H7 (cell line): ENCODE results near the gene CEND1. TPM values are rescaled to one million over a fixed set of nuclear protein-coding genes. Genes with fewer than 3 reads are reported as not detected.

Source experiments
- DNase-seq: peaks from one replicate; pipeline ENCODE4 v3.0.0; 2012
- H3K27me3 ChIP-seq: 2 replicates; pipeline ENCODE4 v1.6.0; 2011; ENCODE audit warnings: mild to moderate bottlenecking, low read length; ENCODE audit not compliant: control insufficient read depth, insufficient read depth
- H3K36me3 ChIP-seq: replicated peaks from 2 replicates; pipeline ENCODE4 v1.5.1; 2011; ENCODE audit warnings: low read length; ENCODE audit not compliant: control insufficient read depth, insufficient read depth
- H3K4me3 ChIP-seq: 2 replicates; pipeline ENCODE4 v1.5.1; 2011; ENCODE audit warnings: low read depth, mild to moderate bottlenecking, control low read depth, low read length, moderate library complexity; ENCODE audit not compliant: insufficient read depth
- total RNA-seq: library from RNA; depleted of rRNA; stranded (reverse); fragments of >200 nt; shearing (Covaris generic); gene quantifications from 2 replicates; pipeline ENCODE4 v1.2.3, GENCODE V29; 2014

The CEND1 gene
- total RNA-seq, 1 experiment from 2014 or later: 0.14 TPM

DNA sequence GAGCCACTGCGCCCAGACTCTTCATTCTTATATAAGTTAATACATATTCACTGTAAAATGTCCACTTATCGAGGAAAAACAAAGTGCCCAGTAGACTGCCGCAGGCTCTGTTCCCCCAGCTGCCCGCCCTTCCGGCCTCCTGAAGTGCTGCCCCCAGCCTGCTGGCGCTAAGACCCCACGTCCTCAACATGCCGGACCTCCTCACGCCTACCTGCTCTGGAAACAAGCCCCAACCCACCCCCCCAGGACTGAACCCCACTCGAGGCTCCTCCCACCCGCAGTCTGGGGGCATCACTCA lies 13.7 kb downstream of the CEND1 start:
- Histone ChIP-seq H3K36me3 (peaks cover 3% of the 10 kb centered on the region), H3K4me3 (peak overlapping the region; percentile 88), H3K27me3 (no peaks in the 10 kb centered on the region)
- no peak for DNase-seq

DNA sequence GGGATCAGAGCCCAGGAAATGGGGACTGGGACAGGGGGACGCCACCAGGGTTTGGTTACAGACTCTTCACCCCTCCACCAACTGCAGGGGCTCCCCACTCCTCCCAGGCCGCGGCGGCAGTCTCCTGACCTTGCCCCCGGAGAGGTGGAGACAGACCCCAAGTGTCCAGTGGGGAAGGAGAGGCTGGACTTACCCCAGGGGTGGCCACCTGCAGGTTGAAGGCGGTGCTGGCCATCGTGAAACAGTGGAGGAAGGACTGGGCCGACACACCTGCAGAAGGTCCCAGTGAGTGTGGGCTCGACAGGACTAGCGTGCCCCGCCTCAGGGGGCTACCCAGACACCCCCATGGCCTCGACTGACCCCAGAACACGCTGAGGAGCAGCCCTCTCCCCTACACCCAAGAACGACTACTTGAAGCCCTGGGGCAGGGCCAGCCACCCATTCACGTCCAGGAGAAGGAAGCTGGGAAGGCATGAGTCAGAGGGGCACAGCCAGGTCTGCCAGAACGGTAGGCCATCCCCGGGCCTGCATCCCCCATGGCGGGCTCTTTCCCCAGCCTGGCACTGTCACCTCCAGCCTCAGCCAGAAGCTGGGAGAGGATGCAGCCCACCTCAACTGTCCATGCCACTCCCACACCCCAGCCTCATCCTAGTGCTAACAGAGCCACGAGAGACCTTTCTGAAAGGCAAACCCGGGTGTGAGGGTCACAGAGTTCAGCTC lies 14.9 kb downstream of the CEND1 start:
- Histone ChIP-seq H3K27me3 (no peaks in the 10 kb centered on the region), H3K36me3 (peaks cover 7% of the 10 kb centered on the region), H3K4me3 (no peak overlapping the region)
- DNase-seq: no peak

DNA sequence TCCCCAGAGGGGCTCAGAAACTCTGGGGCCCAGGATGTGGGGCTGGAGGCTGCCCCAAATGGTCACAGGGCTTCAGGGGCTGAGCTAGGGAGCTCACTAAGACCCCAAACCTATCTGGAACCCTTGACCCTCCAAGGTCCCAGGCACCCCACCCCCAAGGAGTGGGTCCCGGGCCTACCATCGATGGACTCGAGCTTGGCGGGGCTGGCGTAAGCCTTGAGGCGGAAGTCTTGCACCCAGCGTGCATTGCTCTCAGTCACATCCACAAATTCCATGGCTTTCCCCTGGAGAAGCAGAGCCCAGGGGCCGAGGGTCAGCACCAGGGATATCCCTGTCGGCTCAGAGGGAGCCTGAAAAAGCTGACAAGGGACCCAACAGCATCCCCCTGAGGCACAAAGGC lies 16.1 kb downstream of the CEND1 start:
- Histone ChIP-seq H3K4me3 (no peak overlapping the region), H3K36me3 (peaks cover 9% of the 10 kb centered on the region), H3K27me3 (no peaks in the 10 kb centered on the region)
- no peak for DNase-seq

DNA sequence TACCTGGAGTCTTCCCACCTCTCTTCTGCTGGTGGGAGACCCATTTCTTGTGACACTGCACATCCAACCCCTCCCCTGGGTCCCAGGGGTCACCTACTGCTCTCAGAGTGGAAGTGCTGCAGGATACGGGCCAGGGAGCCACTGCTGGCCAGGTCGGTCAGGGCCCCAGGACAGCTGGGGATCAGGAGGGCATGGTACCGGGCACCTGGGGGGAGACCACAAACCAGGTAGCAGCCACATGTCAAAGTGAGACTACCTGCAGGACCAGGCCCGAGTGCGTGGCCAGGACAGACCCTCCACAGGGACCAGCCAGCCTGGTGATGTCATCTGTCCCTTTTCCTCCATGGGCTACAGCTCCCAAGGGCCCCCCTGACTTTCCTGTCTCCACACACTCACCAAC lies 16.5 kb downstream of the CEND1 start:
- Histone ChIP-seq H3K4me3 (no peak overlapping the region), H3K27me3 (no peaks in the 10 kb centered on the region), H3K36me3 (peaks cover 9% of the 10 kb centered on the region)
- no peak for DNase-seq

DNA sequence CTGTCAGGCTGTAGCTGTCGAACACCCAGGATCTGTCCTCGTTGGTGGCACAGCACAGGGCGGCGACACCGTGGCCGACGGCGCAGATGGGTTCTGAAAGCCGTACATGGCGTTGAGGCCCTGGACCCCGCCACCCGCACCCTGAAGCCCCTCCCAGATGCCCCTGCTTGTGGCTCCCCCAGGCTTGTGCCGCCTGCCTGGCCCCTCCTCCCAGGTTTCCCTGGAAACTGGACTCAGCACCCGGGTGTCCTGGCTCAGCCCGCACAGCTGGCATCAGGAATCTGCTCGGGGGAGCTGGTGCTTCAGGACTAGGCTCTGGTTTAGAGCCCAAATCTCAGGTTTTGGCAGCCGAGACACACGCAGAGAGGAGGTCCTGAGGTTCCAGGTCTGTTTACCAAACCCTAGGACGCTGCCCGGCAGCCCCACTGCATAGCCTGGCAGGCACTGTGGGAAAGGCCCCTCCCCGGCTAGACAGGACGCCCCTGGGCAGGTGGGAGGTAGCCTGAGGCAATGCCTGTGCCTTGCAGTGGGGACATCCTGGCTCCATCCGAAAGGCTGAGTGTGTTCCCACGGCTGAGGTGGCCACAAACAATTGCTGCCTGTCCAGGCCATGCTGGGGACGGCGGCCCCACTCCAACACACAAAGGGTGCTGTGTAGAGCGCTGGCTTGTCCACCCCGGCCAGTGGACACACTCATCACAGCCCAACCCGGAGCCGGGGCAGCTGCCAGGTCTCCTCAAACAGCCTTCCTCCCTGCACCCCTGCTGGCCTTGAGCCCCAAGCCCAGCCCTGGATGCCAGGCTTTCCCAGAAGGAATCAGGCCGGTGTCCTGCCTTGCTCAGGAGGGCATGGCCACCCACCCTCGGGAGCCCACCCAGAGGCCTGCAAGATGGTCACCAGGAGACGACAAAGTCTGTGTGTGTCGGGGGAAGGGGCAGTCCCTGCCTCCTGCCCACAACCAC lies 17.2 kb downstream of the CEND1 start:
- H3K27me3 ChIP-seq: no peaks in the 10 kb centered on the region
- no peak overlapping the region for H3K4me3 ChIP-seq
- H3K36me3 ChIP-seq: peaks cover 9% of the 10 kb centered on the region
- no peak for DNase-seq

DNA sequence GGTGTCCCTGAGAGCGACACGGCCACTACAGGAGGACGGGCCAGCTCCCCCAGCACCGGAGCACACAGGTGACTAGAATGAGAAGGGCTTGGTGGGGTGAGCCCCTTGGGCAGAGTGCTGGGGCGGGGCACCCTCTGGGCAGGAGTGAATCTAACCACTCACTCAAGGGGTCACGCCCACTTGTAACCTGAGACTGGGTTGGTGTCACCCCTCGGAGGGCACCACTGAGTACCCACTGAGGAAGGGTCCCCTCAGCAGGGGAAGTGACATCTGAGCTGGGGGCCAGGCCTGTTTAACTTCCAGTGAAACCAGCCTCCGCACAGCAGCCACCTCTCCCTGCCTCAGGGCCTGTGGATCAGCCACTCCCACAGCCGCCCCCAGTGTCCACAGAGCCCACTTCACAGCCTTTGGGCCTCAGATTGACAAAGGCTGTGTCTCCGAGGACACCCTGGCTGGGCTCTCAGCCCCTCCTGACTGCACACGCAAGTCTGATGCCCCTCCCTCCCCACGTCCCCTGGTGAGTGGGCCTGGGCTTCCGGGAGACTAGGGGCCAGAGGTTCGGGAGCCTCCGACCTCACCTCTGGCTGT lies 18.2 kb downstream of the CEND1 start:
- no peak for DNase-seq
- H3K36me3 ChIP-seq: peaks cover 9% of the 10 kb centered on the region
- H3K4me3 ChIP-seq: no peak overlapping the region
- no peaks in the 10 kb centered on the region for H3K27me3 ChIP-seq

DNA sequence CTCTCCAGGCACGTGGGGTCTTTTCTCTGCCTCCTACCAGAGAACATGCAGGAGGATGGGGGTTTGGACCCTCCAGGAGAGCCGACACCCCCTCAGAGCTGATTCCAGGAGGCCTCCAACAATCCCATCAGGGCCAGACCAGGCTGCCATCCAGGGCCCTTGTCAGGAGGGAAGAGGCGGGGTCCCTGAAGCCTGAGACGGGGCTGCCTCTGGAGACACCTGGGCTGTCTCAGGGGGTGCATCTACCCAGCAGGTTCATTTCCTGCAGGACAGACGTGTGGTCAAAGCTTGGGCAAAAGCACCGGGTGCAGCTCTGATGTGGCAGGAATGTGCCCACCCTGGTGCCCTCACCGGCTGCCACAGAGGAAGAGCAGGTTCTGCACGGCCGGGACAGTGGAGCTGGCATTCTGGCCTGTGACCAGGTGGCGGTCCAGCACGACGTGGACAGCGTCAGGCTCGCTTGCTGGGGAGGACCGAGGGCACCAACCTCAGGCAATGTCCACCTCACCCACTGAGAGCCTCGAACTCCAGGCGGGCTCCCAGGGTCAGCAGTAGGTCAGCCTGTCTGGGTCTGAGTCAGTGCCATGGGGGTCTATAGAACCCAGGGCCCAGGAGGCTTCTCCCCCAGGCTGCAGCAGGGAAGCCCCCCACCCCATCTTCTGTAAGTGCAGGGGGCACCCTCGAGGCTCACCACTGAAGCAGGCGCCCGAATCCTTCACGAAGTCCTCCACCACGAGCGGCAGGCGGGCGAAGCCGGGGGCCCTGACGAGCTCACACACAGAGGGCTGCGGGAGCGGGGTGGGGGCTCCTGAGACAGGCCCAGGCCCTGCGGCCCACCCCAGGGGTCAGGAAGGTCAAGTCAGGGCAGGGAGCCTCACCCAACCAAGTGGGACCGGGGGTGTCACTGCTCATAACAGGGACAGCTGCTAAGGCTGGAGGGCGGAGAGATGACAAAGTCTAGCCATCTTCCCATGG lies 19.0 kb downstream of the CEND1 start:
- Histone ChIP-seq H3K27me3 (no peaks in the 10 kb centered on the region), H3K4me3 (no peak overlapping the region), H3K36me3 (peaks cover 13% of the 10 kb centered on the region)
- DNase-seq: no peak

DNA sequence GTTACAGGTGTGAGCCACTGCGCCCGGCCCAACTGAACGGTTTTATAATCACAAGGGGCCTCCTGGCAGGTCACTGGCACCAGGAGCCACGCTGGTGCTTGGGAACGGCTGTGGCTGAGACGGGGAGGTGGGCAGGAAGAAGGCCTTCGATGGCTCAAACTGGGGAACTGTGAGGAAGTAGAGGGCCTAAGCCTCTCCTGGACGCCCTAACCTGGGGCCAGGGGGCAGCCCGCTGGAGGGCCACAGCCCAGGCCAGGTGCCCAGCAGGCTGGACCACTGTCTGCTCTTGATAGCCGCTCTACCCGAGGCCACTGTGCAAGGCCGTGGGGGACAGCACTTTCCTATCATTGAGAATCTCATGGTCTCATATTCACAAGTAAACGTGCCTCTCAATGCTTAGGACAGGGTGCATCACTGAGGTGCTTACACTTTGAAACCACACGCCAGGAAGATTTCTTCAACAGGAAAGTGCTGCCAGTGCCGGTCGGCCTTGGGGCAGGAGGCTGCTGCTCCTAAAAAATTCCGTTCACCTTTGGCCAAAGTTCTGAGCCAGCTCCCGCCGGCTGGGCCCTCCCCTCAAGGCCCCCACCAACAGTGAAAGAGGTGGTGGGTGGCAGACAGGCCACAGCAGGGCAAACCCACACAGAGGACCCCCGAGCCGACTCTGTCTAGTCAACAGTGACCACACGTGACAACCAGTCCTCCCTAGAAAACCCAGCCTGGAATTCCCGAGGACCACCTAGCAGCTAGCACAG lies 19.8 kb downstream of the CEND1 start:
- Histone ChIP-seq H3K36me3 (peaks cover 13% of the 10 kb centered on the region), H3K27me3 (no peaks in the 10 kb centered on the region), H3K4me3 (no peak overlapping the region)
- no peak for DNase-seq

DNA sequence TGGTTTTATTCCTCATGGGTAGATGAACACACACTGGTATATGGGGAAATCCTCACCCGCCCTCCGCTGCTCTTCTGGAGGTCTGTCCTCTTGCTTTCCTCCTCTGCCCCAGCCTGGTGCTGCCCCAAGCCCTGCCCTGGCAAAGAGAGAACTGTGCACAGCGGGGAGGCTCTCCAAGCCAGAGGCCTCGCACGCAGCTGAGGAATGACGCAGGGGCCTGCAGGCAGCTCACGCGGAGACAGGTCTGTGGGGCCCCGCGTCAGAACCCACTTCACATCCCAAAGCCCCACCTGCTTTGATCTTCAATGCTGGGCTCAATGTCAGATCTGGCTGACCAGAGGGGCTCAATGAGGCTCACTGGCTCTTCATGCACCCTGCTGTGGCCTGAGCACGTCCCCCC lies 22.7 kb downstream of the CEND1 start:
- DNase-seq: peak; percentile 44
- H3K36me3 ChIP-seq: peaks cover 27% of the 10 kb centered on the region
- H3K27me3 ChIP-seq: no peaks in the 10 kb centered on the region
- H3K4me3 ChIP-seq: no peak overlapping the region

DNA sequence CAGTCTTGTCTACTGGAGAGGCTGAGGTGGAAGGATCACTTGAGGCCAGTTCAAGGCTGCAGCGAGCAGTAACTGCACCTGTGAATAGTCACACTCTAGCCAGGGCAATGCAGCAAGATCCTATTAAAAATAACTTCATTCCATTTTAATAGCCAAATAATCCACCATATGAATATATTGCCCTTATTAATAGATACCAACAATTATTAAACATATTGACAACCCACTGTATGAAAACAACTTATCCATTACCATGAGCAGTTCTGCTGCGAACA lies 23.0 kb downstream of the CEND1 start:
- no peak for DNase-seq
- Histone ChIP-seq H3K27me3 (no peaks in the 10 kb centered on the region), H3K36me3 (peaks cover 28% of the 10 kb centered on the region), H3K4me3 (no peak overlapping the region)

DNA sequence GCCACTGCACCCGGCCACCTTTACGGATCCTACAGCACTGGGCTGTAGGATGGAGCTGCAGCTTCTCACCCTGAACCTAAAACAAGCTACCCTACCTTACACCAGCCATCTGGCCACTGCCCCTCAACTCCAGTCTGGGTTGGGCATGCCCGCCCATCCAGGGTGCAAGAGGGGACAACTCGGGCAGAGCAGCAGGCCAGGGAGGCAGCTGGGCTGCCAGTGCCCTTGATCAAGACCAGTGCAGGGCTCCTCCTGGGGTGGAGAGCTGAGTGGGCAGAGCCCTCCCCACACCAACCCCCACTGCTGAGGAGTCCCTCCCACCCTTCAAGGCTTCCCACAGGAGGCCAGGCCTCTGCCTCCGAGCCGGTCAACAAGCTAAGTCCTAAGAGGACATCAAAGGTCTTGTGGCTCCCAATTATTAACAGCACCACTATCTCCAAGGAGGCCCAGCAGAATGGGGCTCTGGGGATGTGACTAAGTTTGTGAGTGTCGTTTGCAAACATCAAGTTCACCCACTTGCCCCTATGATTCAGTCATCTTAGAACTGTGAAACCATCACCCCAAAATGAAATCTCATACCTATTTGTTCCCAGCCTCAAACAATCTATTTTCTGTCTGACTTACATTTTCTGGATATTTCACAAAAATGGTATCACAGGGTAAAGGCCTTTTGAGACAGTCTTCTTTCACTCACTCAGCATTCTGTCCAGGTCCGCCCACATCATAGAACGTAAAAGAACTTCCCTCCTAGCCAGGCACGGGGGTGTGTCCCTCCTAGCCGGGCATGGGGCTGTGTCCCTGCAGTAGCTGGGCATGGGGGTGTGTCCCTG lies 23.6 kb downstream of the CEND1 start:
- H3K36me3 ChIP-seq: peaks cover 31% of the 10 kb centered on the region

DNA sequence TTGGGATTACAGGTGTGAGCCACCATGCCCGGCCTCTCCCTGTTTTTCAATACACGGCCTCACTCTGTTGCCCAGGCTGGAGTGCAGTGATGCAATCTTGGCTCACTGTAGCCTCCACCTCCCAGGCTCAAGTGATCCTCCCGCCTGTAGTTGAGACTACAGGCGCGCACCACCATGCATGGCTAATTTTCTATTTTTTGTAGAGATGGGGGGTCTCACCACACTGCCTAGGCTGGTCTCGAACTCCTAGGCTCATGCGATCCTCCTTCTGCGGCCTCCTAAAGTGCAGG lies 24.1 kb downstream of the CEND1 start:
- no peak for DNase-seq
- Histone ChIP-seq H3K36me3 (peaks cover 30% of the 10 kb centered on the region), H3K4me3 (no peak overlapping the region), H3K27me3 (no peaks in the 10 kb centered on the region)

More for the DNA sequence above, 23.6 kb downstream of the CEND1 start:
- H3K27me3 ChIP-seq: no peaks in the 10 kb centered on the region
- no peak overlapping the region for H3K4me3 ChIP-seq
- DNase-seq: peak; percentile 40

DNA sequence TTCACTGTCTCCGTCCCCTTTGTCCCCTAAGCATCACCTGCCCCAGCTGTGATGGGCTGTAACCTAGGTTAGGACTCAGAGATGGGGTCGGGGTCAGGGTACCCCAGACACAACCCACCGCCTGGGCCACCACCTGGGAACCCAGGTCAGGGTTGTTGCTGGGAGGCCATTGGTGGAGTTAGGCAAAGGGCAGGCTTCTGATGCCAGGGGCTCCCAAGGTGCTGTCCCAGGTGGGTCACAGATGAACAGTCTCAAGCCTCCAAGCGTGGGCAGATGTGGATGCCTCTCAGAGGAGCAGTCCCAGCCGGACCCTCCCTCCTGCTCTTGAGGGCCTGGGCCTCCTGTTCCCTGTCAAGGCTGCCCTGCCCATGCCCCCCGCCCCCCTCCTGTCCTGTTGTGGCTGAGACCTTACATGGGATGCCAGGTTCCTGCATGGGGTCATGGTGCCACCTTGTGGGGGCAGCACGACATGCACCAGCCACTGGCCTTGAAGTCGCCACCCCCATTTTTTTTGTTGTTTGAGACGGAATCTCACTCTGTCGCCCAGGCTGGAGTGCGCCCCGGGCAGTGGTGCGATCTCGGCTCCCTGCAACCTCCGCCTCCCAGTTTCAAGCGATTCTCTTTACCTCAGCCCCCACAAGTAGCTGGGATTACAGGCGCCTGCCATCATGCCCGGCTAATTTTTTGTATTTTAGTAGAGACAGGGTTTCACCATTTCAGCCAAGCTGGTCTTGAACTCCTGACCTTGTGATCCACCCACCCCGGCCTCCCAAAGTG lies 24.7 kb downstream of the CEND1 start:
- peak; percentile 94 for DNase-seq
- Histone ChIP-seq H3K4me3 (no peak overlapping the region), H3K27me3 (no peaks in the 10 kb centered on the region), H3K36me3 (peaks cover 31% of the 10 kb centered on the region)
